HEK293 (cell line): Measurements from ENCODE around the gene PANX2.

Experiments used
- CTCF ChIA-PET: fragments of 350-600 bp; formaldehyde crosslinking; extraction: SDS; loops from one replicate; lab custom pipeline; 2021; ENCODE audit warnings: antibody characterized with exemption; lab: Yijun Ruan, JAX
- POLR2A ChIA-PET: fragments of 300-600 bp; formaldehyde crosslinking; extraction: SDS; loops from one replicate; lab custom pipeline; 2020; ENCODE audit warnings: antibody characterized with exemption, inconsistent platforms; lab: Yijun Ruan, JAX
- H3K27ac ChIP-seq: fragments of 200-500 bp; sonication (Bioruptor generic); 2 replicates; pipeline ENCODE4 v1.5.1; 2014; ENCODE audit warnings: low read depth, low read length, control low read depth, inconsistent platforms; ENCODE audit errors: extremely low read depth
- H3K36me3 ChIP-seq, 2 experiments: fragments of 200-500 bp in 1 of 2; sonication (Bioruptor generic) in 1 of 2; 1 replicate in 1 of 2; 2 replicates in 1 of 2; pipeline ENCODE4 v1.5.1; 2014 to 2017; ENCODE audit warnings: inconsistent platforms in 2 of 2, low read length in 2 of 2; ENCODE audit not compliant: control insufficient read depth in 2 of 2, insufficient read depth in 1 of 2
- H3K4me1 ChIP-seq: fragments of 200-500 bp; sonication (Bioruptor generic); 2 replicates; pipeline ENCODE4 v1.5.1; 2014; ENCODE audit warnings: mild to moderate bottlenecking, low read length, inconsistent platforms; ENCODE audit not compliant: control insufficient read depth, insufficient read depth
- H3K4me3 ChIP-seq: 2 replicates; pipeline ENCODE4 v1.5.1; 2011; ENCODE audit warnings: low read depth, mild to moderate bottlenecking, control low read depth, low read length, moderate library complexity
- H3K9me3 ChIP-seq: fragments of 200-500 bp; sonication (Bioruptor generic); 2 replicates; pipeline ENCODE4 v1.5.1; 2014; ENCODE audit warnings: low read depth, low read length, inconsistent platforms; ENCODE audit not compliant: control insufficient read depth, insufficient read depth
- BCL11B ChIP-seq: fragments of 450-650 bp; formaldehyde crosslinking; IDR thresholded peaks from 2 replicates; pipeline ENCODE4 v1.5.1; 2016; ENCODE audit warnings: low read depth, missing biosample characterization, missing genetic modification characterization
- WT1 ChIP-seq: fragments of 450-650 bp; formaldehyde crosslinking; IDR thresholded peaks from 2 replicates; pipeline ENCODE4 v1.5.1; 2016; ENCODE audit warnings: missing biosample characterization, missing genetic modification characterization
- ZBTB26 ChIP-seq: fragments of 450-650 bp; formaldehyde crosslinking; optimal IDR thresholded peaks from 2 replicates; pipeline ENCODE3; 2016; ENCODE audit warnings: missing biosample characterization, mild to moderate bottlenecking, missing genetic modification characterization
- ZBTB48 ChIP-seq: fragments of 450-650 bp; formaldehyde crosslinking; IDR thresholded peaks from 2 replicates; pipeline ENCODE4 v1.5.1; 2016; ENCODE audit warnings: missing biosample characterization, missing genetic modification characterization
- ZIC2 ChIP-seq: fragments of 450-650 bp; formaldehyde crosslinking; IDR thresholded peaks from 2 replicates; pipeline ENCODE4 v1.5.1; 2016; ENCODE audit warnings: missing biosample characterization, missing genetic modification characterization
- ZNF148 ChIP-seq: fragments of 450-650 bp; formaldehyde crosslinking; IDR thresholded peaks from 2 replicates; pipeline ENCODE4 v1.5.0; 2017; ENCODE audit warnings: missing biosample characterization, missing genetic modification characterization, borderline replicate concordance
- ZNF16 ChIP-seq: fragments of 450-650 bp; formaldehyde crosslinking; IDR thresholded peaks from 2 replicates; pipeline ENCODE4 v1.5.1; 2016; ENCODE audit warnings: low read depth, missing biosample characterization, missing genetic modification characterization
- ZNF335 ChIP-seq: fragments of 450-650 bp; formaldehyde crosslinking; conservative IDR thresholded peaks from 2 replicates; pipeline ENCODE4 v1.5.1; 2016; ENCODE audit warnings: missing biosample characterization, missing genetic modification characterization
- ZNF391 ChIP-seq: fragments of 450-650 bp; formaldehyde crosslinking; IDR thresholded peaks from 2 replicates; pipeline ENCODE4 v1.5.1; 2016; ENCODE audit warnings: low read depth, missing biosample characterization, missing genetic modification characterization, borderline replicate concordance
- ZNF513 ChIP-seq: fragments of 450-650 bp; IDR thresholded peaks from 2 replicates; pipeline ENCODE4 v1.5.1; 2018; ENCODE audit warnings: missing biosample characterization, missing genetic modification characterization
- ZNF518A ChIP-seq: fragments of 450-650 bp; formaldehyde crosslinking; conservative IDR thresholded peaks from 2 replicates; pipeline ENCODE4 v1.5.1; 2016; ENCODE audit warnings: low read depth, missing biosample characterization, missing genetic modification characterization
- ZNF624 ChIP-seq: fragments of 450-650 bp; formaldehyde crosslinking; IDR thresholded peaks from 2 replicates; pipeline ENCODE4 v1.5.1; 2017; ENCODE audit warnings: missing biosample characterization, missing genetic modification characterization
- ZNF692 ChIP-seq: fragments of 450-650 bp; formaldehyde crosslinking; IDR thresholded peaks from 2 replicates; pipeline ENCODE4 v1.5.1; 2016; ENCODE audit warnings: missing biosample characterization, missing genetic modification characterization

Gene PANX2

GRCh38 chr22:50186181-50186714 lies 15.7 kb downstream of the PANX2 start (continued):
- TF ChIP-seq ZNF518A (tag by site-specific recombination) (no peak), ZNF692 (tag by site-specific recombination) (no peak), BCL11B (tag by site-specific recombination) (0 out of 2 replicates have a peak, but pooled peaks have one; percentile 28), ZBTB48 (tag by site-specific recombination) (no peak), ZNF335 (tag by site-specific recombination) (peak; percentile 83), ZIC2 (tag by site-specific recombination) (0 out of 2 replicates have a peak, but pooled peaks have one; percentile 46), ZNF16 (tag by site-specific recombination) (no peak), ZNF391 (no peak), ZNF513 (tag by site-specific recombination) (no peak), WT1 (no peak), ZBTB26 (peak; percentile 36), ZNF624 (tag by site-specific recombination) (no peak)

- H3K36me3 ChIP-seq: peaks cover 4 to 19% of the 10 kb centered on the region in 2 experiments; a peak in 2 of 3 replicates
- H3K9me3 ChIP-seq: no peaks in the 10 kb centered on the region
- H3K4me1 ChIP-seq: peaks cover 30% of the 10 kb centered on the region
- peak overlapping the region; percentile 81 for H3K4me3 ChIP-seq
- POLR2A ChIA-PET: no interaction called here
- TF ChIP-seq ZNF148 (no peak), ZNF335 (tag by site-specific recombination) (peak; percentile 25)
- peak overlapping the region; percentile 78 for H3K27ac ChIP-seq
- CTCF ChIA-PET: interaction anchor here (0.6 kb wide), 1 partner anchor 17 kb away, joined by 4 read pairs; no protein-coding TSS in a partner anchor
Measured at GRCh38 chr22:50186761-50187523, 16.4 kb downstream of the PANX2 start.
